GM19324 (cell line): ENCODE data around the gene KCNQ1.

ENCODE experiments used
- ATAC-seq: cut with Tn5 transposase; IDR thresholded peaks from one replicate; pipeline ENCODE4 v1.9.1; 2021; ENCODE audit warnings: mild to moderate bottlenecking, moderate library complexity; ENCODE audit not compliant: unreplicated experiment, low FRiP score

The KCNQ1 gene

GRCh38 chr11:2719831-2720590, 275.2 kb downstream of the KCNQ1 start:
- no peak for ATAC-seq

- no peak for ATAC-seq
Measured at GRCh38 chr11:2721210-2721916, 276.6 kb downstream of the KCNQ1 start.

- ATAC-seq, result no peak
Measured at GRCh38 chr11:2722955-2723354, 278.1 kb downstream of the KCNQ1 start.

GRCh38 chr11:2724104-2724503, 279.3 kb downstream of the KCNQ1 start:
- no peak for ATAC-seq

GRCh38 chr11:2724653-2725367, 280.0 kb downstream of the KCNQ1 start:
- no peak for ATAC-seq

GRCh38 chr11:2725368-2726300, 280.8 kb downstream of the KCNQ1 start:
- no peak for ATAC-seq

- ATAC-seq, result no peak
Measured at GRCh38 chr11:2726964-2727363, 282.2 kb downstream of the KCNQ1 start.

GRCh38 chr11:2728128-2728662, 283.4 kb downstream of the KCNQ1 start:
- no peak for ATAC-seq

GRCh38 chr11:2728663-2729332, 284.0 kb downstream of the KCNQ1 start:
- ATAC-seq, result no peak

GRCh38 chr11:2729841-2730240, 285.0 kb downstream of the KCNQ1 start:
- no peak for ATAC-seq

- ATAC-seq, result no peak
Measured at GRCh38 chr11:2730272-2731129, 285.7 kb downstream of the KCNQ1 start.

GRCh38 chr11:2731130-2732125, 286.6 kb downstream of the KCNQ1 start:
- ATAC-seq, result no peak

- no peak for ATAC-seq
Measured at GRCh38 chr11:2732261-2732939, 287.6 kb downstream of the KCNQ1 start.

GRCh38 chr11:2732940-2733628, 288.3 kb downstream of the KCNQ1 start:
- ATAC-seq, result no peak

GRCh38 chr11:2734181-2735052, 289.6 kb downstream of the KCNQ1 start:
- no peak for ATAC-seq
